ENCODE data around the gene MAP4K4. TPM values are rescaled to one million over a fixed set of nuclear protein-coding genes. Genes with fewer than 3 reads are reported as not detected.

Gene MAP4K4
- total RNA-seq, 1 donor from 2014 or later = 166 TPM

DNA sequence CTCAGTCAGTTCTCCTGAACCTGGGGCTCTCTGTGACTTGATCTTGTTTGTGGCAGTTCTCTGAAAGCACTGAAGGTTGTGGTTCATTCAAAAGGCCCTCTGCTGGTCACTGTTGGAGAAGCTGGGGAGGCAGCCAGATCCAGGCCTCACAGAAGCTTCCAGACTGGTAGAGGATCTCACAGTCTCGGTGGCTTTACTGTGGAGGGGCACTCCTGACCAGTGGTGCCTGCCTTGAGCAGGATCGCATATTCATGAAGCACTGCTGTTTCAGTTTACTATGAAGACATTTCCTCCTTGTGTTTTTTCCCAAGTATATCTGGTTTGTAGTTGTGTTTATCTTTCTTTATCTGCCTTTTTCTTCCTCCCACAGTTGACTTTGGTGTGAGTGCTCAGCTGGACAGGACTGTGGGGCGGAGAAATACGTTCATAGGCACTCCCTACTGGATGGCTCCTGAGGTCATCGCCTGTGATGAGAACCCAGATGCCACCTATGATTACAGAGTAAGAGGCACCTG lies 133.9 kb downstream of the MAP4K4 start:
- peak; percentile 82 for TF ChIP-seq CTCF (conservative IDR thresholded peaks at IDR 0.05)
- Mint-ChIP-seq H3K27ac (peak overlapping the region; percentile 54), H3K4me3 (peak overlapping the region; percentile 30), H3K9me3 (no peaks in the 10 kb centered on the region), H3K36me3 (peaks cover 45% of the 10 kb centered on the region), H3K27me3 (no peaks in the 10 kb centered on the region), H3K4me1 (ENCODE audit: unreplicated experiment) (peaks cover 40% of the 10 kb centered on the region)
- DNase-seq (ENCODE audit: extremely low spot score, unreplicated experiment) = no peak

DNA sequence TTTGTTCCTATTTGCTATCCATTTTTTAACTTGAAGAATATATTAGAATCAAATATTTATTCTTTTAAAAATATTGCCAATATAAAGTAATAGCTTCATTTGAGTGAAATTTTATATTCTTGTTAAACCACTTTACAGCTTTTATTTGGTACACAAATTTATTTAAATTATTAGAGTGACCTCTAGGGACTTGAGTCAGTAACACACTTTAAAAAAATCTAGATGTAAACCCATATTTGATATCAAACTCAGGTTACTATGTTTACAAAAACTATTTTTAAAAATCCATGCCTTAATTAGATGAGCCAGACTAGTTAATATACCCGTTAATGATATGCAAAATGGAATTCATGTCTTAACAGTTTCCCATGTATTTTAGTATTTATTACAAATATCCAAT lies 134.6 kb downstream of the MAP4K4 start:
- H3K4me3 Mint-ChIP-seq = no peak overlapping the region
- H3K27ac Mint-ChIP-seq = no peak overlapping the region
- peak; percentile 69 for TF ChIP-seq CTCF (conservative IDR thresholded peaks at IDR 0.05)
- H3K27me3 Mint-ChIP-seq = no peaks in the 10 kb centered on the region
- no peaks in the 10 kb centered on the region for H3K9me3 Mint-ChIP-seq
- H3K36me3 Mint-ChIP-seq = peaks cover 47% of the 10 kb centered on the region
- peaks cover 34% of the 10 kb centered on the region for H3K4me1 Mint-ChIP-seq (ENCODE audit: unreplicated experiment)
- no peak for DNase-seq (ENCODE audit: extremely low spot score, unreplicated experiment)

DNA sequence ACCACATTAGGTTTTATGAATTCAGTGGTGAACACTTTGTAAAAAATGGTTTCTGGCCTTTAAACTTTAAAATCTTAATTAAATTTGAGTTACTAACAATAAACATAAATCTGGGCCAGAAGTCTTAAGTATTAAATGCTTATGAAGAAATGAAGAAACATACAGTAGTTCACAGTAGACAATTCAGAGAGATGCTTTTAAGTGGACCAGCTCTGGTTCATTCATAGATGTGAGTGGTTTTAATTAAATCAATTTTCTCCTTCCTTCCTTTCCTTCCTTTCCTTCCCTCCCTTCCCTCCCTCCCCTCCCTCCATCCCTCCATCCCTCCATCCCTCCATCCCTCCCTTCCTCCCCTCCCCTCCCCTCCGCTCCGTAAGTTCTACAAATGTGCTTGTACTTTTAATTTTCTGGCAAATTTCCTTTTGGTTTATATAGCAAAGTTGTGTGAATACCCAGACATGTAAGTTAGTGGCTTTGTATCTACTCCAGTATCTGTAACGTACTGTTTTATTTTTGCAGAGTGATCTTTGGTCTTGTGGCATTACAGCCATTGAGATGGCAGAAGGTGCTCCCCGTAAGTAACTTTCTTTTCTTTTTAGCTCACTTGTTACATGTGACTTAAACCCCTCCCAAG lies 136.5 kb downstream of the MAP4K4 start:
- H3K27me3 Mint-ChIP-seq = no peaks in the 10 kb centered on the region
- DNase-seq (ENCODE audit: extremely low spot score, unreplicated experiment) = no peak
- H3K36me3 Mint-ChIP-seq = peaks cover 46% of the 10 kb centered on the region
- peaks cover 15% of the 10 kb centered on the region for H3K4me1 Mint-ChIP-seq (ENCODE audit: unreplicated experiment)
- H3K27ac Mint-ChIP-seq = no peak overlapping the region
- no peak overlapping the region for H3K4me3 Mint-ChIP-seq
- TF ChIP-seq CTCF (conservative IDR thresholded peaks at IDR 0.05) = no peak
- no peaks in the 10 kb centered on the region for H3K9me3 Mint-ChIP-seq

DNA sequence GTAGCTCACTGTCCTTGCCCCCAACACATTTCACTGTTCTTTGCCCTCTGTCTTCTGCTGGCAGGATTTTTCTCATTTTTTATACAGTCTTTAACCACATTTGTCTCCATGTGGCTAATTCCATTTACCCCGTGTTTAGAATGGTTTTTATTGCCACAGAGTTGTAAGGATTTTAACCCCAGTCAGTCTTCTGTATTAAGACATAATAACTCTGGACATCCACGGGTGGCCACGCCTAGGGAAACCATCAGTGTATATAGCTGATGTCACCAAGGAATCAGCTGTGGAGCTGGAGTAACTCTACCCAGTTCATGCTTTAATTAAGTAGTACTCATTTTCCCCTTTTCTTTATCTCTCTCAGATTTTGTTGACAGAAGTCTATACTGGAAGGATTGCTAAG lies 139.8 kb downstream of the MAP4K4 start:
- H3K27me3 Mint-ChIP-seq = no peaks in the 10 kb centered on the region
- H3K9me3 Mint-ChIP-seq = no peaks in the 10 kb centered on the region
- H3K4me1 Mint-ChIP-seq (ENCODE audit: unreplicated experiment) = peaks cover 4% of the 10 kb centered on the region
- peaks cover 52% of the 10 kb centered on the region for H3K36me3 Mint-ChIP-seq
- H3K27ac Mint-ChIP-seq = no peak overlapping the region
- no peak overlapping the region for H3K4me3 Mint-ChIP-seq
- no peak for TF ChIP-seq CTCF (conservative IDR thresholded peaks at IDR 0.05)
- no peak for DNase-seq (ENCODE audit: extremely low spot score, unreplicated experiment)

GRCh38 chr2:101841679-101842327 lies 144.3 kb downstream of the MAP4K4 start:
- no peak overlapping the region for H3K4me3 Mint-ChIP-seq
- DNase-seq (ENCODE audit: extremely low spot score, unreplicated experiment) = no peak
- H3K27ac Mint-ChIP-seq = peak overlapping the region; percentile 19
- peaks cover 56% of the 10 kb centered on the region for H3K36me3 Mint-ChIP-seq
- TF ChIP-seq CTCF (conservative IDR thresholded peaks at IDR 0.05) = no peak
- H3K4me1 Mint-ChIP-seq (ENCODE audit: unreplicated experiment) = peaks cover 10% of the 10 kb centered on the region
- no peaks in the 10 kb centered on the region for H3K27me3 Mint-ChIP-seq
- no peaks in the 10 kb centered on the region for H3K9me3 Mint-ChIP-seq

Data from type B pancreatic cell (in vitro differentiated cells).